C4-2B (cell line): ENCODE data around the gene SYNPR.

Experiments used
- CTCF ChIP-seq: fragments of 450-650 bp; conservative IDR thresholded peaks from 2 replicates; pipeline ENCODE4 v1.5.1; 2017; ENCODE audit warnings: mild to moderate bottlenecking
- ZFX ChIP-seq: fragments of 450-650 bp; IDR thresholded peaks from 2 replicates; pipeline ENCODE4 v1.6.1; 2017

GRCh38 chr3:63324621-63325020 is 46.5 kb downstream of the SYNPR start:
- TF ChIP-seq CTCF = no peak
- no peak for TF ChIP-seq ZFX
